Stomach (tissue), 9 donors: Measurements from ENCODE around the gene COA1. TPM values are rescaled to one million over a fixed set of nuclear protein-coding genes. Genes with fewer than 3 reads are reported as not detected.

Source experiments
- DNase-seq, 2 donors: peaks; one replicate each; pipeline versions ENCODE4 v3.0.0 to v3.0.0-alpha.2; 2013 to 2019
- H3K27ac ChIP-seq, 5 donors: fragments of 200-600 bp in 4 of 5; sonication (generic) in 4 of 5; one replicate each; pipeline ENCODE4 v1.5.1; 2013 to 2019; ENCODE audit warnings: mild to moderate bottlenecking in 1 of 5, moderate library complexity in 1 of 5
- H3K27me3 ChIP-seq, 3 donors: fragments of 200-600 bp; sonication (generic); one replicate each; pipeline ENCODE4 v1.5.1; 2017 to 2019; ENCODE audit warnings: mixed run types in 1 of 3
- H3K36me3 ChIP-seq, 4 donors: fragments of 200-600 bp; sonication (generic); 1 replicate in 3 of 4; 2 replicates in 1 of 4; pipeline ENCODE4 v1.5.1; 2016 to 2019
- H3K4me1 ChIP-seq, 4 donors: fragments of 200-600 bp; sonication (generic); one replicate each; pipeline ENCODE4 v1.5.1; 2016 to 2019
- H3K4me3 ChIP-seq, 4 donors: fragments of 200-600 bp; sonication (generic) in 3 of 4; one replicate each; pipeline ENCODE4 v1.5.1; 2016 to 2019; ENCODE audit warnings: mild to moderate bottlenecking in 1 of 4
- H3K9me3 ChIP-seq, 4 donors: fragments of 200-600 bp; sonication (generic); one replicate each; pipeline ENCODE4 v1.5.1; 2016 to 2019
- EP300 ChIP-seq: sonication (generic); formaldehyde crosslinking; IDR thresholded peaks from one replicate; pipeline ENCODE4 v1.6.1; 2017; ENCODE audit warnings: antibody characterized with exemption
- POLR2A ChIP-seq, 4 donors: fragments of 450-650 bp; IDR thresholded peaks; one replicate each; pipeline ENCODE4 v1.6.1; 2016; ENCODE audit warnings: antibody characterized with exemption in 4 of 4, control low read depth in 2 of 4, mild to moderate bottlenecking in 1 of 4, moderate library complexity in 1 of 4
- POLR2AphosphoS5 ChIP-seq, 3 donors: sonication (generic); formaldehyde crosslinking; IDR thresholded peaks; one replicate each; pipeline ENCODE4 v1.6.1; 2016; ENCODE audit warnings: antibody characterized with exemption in 3 of 3
- WGBS, 5 donors: extraction: QIAGEN DNeasy Blood & Tissue Kit in 3 of 5; methylation state at CpG; one replicate each; pipeline versions ENCODE4 v1.1.5 to v1.1.7; 2013 to 2018; 5-methylcytosine and 5-hydroxymethylcytosine counted together
- intact Hi-C: fragments of 100-400 bp; cut with DNase I; formaldehyde crosslinking; loops from one replicate; pipeline ENCODE4 v1.15.1; 2023; ENCODE audit warnings: low total_unique reads
- polyA plus RNA-seq, 3 donors: library from polyadenylated mRNA; stranded (reverse); fragments of 200-250 nt; gene quantifications; one replicate each; pipeline ENCODE4 v1.2.3, GENCODE V29; 2013
- total RNA-seq, 5 donors: library from RNA; depleted of rRNA; stranded (reverse); fragments of >200 nt; gene quantifications; one replicate each; pipeline versions ENCODE4 v1.1.0 to v1.2.3, GENCODE V29; 2014 to 2016
- TF ChIP-seq, protein P1 (sequence below), 7 experiments: fragments of 450-650 bp in 4 of 7; fragments of 200-600 bp in 3 of 7; sonication (generic) in 3 of 7; IDR thresholded peaks; one replicate each; pipeline ENCODE4 v1.5.1; 2016 to 2019; ENCODE audit warnings: antibody characterized with exemption in 7 of 7, control low read depth in 2 of 7, mild to moderate bottlenecking in 1 of 7
- donor health status: healthy with polysubstance abuse.
- donor health status: Bipolar disorder and iron deficiency.
- donor health status: healthy.

Gene COA1
- total and polyA plus RNA-seq, 8 donors, result 13.9 to 184 (median 69.9) TPM

DNA sequence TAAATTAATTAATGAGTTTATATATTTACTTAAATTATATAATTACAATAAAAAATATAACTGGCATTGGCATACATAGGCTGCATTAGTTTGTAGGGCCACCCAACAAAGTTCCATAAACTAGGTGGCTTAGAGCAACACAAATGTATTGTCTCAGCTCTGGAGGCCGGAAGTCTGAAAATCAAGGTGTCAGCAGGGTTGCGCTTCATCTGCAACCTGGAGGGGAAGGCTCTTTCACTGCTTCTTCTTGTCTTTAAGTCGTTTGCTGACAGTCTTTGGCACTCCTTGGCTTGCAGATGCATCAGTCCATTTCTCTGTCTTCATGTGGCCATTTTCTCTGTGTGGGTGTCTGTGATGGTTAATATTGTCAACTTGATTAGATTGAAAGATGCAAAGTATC, 23.1 kb upstream of the COA1 start:
- H3K27ac ChIP-seq, result no peak overlapping the region
- TF ChIP-seq POLR2AphosphoS5 (IDR thresholded peaks at IDR 0.05) (no peak), EP300 (no peak), POLR2A (IDR thresholded peaks at IDR 0.05) (no peak)
- TF ChIP-seq, protein P1, sequence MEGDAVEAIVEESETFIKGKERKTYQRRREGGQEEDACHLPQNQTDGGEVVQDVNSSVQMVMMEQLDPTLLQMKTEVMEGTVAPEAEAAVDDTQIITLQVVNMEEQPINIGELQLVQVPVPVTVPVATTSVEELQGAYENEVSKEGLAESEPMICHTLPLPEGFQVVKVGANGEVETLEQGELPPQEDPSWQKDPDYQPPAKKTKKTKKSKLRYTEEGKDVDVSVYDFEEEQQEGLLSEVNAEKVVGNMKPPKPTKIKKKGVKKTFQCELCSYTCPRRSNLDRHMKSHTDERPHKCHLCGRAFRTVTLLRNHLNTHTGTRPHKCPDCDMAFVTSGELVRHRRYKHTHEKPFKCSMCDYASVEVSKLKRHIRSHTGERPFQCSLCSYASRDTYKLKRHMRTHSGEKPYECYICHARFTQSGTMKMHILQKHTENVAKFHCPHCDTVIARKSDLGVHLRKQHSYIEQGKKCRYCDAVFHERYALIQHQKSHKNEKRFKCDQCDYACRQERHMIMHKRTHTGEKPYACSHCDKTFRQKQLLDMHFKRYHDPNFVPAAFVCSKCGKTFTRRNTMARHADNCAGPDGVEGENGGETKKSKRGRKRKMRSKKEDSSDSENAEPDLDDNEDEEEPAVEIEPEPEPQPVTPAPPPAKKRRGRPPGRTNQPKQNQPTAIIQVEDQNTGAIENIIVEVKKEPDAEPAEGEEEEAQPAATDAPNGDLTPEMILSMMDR (IDR thresholded peaks at IDR 0.05), result no peak
- H3K36me3 ChIP-seq, result no peaks in the 10 kb centered on the region
- no peaks in the 10 kb centered on the region for H3K9me3 ChIP-seq
- peaks cover 0 to 8% (median 0%) of the 10 kb centered on the region in 3 donors for H3K27me3 ChIP-seq
- WGBS, 5 donors, result 67 to 77% (median 75%) methylated on average over 3 of the region's 3 CpGs
- H3K4me3 ChIP-seq, result no peak overlapping the region
- no peaks in the 10 kb centered on the region for H3K4me1 ChIP-seq
- intact Hi-C loops, result loop anchor here (10.0 kb wide), 1 partner anchor 72 kb away; no protein-coding TSS in a partner anchor
- DNase-seq, result no peak

DNA sequence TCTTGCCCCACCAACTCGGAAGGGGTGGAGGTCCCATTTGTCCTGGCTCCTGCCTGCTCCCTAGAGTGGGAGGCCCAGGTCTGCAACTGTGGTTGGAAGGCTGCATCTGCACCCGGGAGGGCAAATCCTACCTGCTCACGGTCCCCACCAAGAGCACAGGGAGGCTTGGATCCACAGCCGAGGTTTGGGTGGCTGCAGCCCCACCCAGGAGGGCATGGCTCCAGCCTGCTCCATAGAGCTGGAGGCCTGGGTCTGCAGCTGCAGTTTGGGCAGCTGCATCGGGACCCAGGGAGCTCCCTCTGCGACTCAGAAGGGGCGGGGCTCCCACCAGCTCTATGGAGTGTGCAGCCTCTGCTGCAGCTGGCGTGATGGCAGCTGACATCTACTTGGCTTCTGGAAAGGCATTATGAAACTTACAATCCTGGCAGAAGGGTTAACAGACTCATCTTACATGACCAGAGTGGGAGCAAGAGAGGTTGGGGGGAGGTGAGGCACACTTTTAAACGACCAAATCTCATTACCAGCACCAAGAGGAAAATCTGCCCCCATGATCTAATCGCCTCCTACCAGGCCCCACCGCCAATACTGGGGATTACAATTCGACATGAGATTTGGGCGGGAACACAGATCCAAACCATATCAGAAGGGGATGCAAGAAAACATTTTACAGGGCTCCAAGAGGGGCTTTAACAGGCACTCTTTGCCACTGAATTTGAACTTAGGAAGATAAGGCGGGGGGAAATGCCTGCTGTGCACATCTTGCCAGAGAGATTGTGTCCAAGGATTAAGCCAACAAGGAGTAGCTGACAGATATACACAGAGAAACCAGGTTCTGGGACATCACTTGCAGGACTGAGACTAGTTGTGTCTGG, 20.9 kb upstream of the COA1 start:
- intact Hi-C loops, result loop anchor here (10.0 kb wide), 1 partner anchor 75 kb away; no protein-coding TSS in a partner anchor
- no peak overlapping the region for H3K4me3 ChIP-seq

DNA sequence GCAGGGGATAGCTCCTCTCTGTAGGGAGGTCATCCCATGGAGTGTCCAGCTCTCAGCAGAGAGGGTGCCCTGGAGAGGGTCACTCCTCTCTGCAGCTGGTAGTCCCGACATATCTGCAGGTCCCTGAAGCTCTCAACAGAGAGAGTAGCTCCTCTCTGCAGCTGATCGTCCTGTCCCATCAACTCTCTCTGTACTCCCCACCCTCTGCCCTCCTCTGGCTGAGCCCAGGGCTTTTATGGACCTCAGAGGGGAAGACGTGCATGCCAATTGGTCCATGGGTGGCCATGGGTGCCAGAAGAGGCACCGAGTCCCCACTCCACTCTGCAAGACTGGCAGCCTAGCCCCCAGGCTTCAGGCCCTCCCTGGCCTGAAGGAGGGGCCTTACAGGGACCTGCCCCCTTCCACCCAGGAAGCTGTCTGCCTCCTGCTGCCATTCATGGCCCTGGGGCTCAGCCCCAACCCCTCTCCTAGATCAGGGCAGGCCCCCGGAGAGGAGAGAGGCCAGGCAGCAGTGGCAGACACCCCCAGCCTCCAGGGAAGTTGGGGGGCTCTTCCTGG, 20.1 kb upstream of the COA1 start:
- H3K9me3 ChIP-seq, result no peaks in the 10 kb centered on the region
- 50 to 86% (median 71%) methylated on average over 3 to 5 of the region's 5 CpGs for WGBS, 5 donors
- DNase-seq, result no peak
- TF ChIP-seq POLR2AphosphoS5 (IDR thresholded peaks at IDR 0.05) (no peak), EP300 (no peak), POLR2A (IDR thresholded peaks at IDR 0.05) (no peak)
- TF ChIP-seq, protein P1 (IDR thresholded peaks at IDR 0.05), result no peak
- H3K4me3 ChIP-seq, result no peak overlapping the region
- H3K27ac ChIP-seq, result no peak overlapping the region
- H3K36me3 ChIP-seq, result no peaks in the 10 kb centered on the region
- H3K27me3 ChIP-seq, result peaks cover 0 to 8% (median 0%) of the 10 kb centered on the region in 3 donors
- intact Hi-C loops, result no loop called here
- no peaks in the 10 kb centered on the region for H3K4me1 ChIP-seq

More for the DNA sequence above, 20.9 kb upstream of the COA1 start:
- WGBS, 5 donors, result 64 to 76% (median 70%) methylated on average over 10 to 14 of the region's 14 CpGs
- H3K27ac ChIP-seq, result no peak overlapping the region
- H3K27me3 ChIP-seq, result peaks cover 0 to 8% (median 0%) of the 10 kb centered on the region in 3 donors
- no peaks in the 10 kb centered on the region for H3K4me1 ChIP-seq
- no peak for TF ChIP-seq POLR2A (IDR thresholded peaks at IDR 0.05)
- TF ChIP-seq, protein P1 (IDR thresholded peaks at IDR 0.05), result no peak
- TF ChIP-seq POLR2AphosphoS5 (IDR thresholded peaks at IDR 0.05), result no peak
- TF ChIP-seq EP300, result no peak
- DNase-seq, result peak in 1 of 2 donors; percentile 33
- H3K9me3 ChIP-seq, result no peaks in the 10 kb centered on the region
- H3K36me3 ChIP-seq, result no peaks in the 10 kb centered on the region

DNA sequence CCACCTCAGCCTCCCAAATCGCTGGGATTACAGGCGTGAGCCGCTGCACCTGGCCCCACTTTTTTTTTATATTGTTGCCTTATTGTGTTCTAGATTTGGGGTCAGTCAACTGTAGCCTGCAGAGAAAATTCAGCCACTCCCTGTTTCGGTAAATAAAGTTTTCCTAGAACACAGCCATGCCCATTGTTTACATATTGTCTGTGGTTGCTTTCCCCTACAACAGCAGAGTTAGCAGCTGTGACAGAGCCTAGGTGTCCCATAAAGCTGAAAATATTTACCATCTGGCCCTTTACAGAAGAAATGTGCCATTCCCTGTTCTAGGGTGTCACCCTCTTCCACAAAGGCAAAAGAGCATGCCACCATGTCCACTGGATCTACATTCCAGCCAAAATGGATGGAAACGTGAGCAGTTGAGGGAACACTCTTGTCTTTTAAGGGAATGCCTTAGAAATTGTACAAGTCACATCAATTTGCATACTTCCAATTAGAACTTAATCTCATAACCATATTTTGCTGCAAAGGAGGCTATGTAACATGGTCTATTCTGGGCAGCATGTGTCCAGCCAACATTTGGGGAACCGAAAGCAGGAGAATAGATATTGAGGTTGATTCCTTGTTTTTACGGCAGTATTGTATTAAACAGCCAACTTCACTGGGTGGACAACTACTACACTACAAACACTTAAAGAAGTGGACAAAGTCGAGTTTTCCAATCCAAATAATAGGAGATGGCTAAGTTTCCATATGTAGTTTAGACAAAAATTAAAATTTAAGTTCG, 18.2 kb upstream of the COA1 start:
- WGBS, 5 donors, result 77 to 87% (median 85%) methylated on average over 9 of the region's 9 CpGs

More for the DNA sequence above, 18.2 kb upstream of the COA1 start:
- H3K4me1 ChIP-seq, result no peaks in the 10 kb centered on the region
- no peak overlapping the region for H3K27ac ChIP-seq
- no peak overlapping the region for H3K4me3 ChIP-seq
- H3K27me3 ChIP-seq, result peaks cover 0 to 8% (median 0%) of the 10 kb centered on the region in 3 donors
- H3K9me3 ChIP-seq, result no peaks in the 10 kb centered on the region
- H3K36me3 ChIP-seq, result no peaks in the 10 kb centered on the region
- TF ChIP-seq, protein P1 (IDR thresholded peaks at IDR 0.05), result no peak
- no peak for TF ChIP-seq POLR2AphosphoS5 (IDR thresholded peaks at IDR 0.05)
- no peak for TF ChIP-seq EP300
- no peak for TF ChIP-seq POLR2A (IDR thresholded peaks at IDR 0.05)
- intact Hi-C loops, result no loop called here
- no peak for DNase-seq
